HG03378 (cell line): ENCODE results near the gene PLEKHF1.
"Not testable (repeated sequence)": the region's sequence is repeated elsewhere in the genome, so short reads cannot be mapped to it uniquely, and the experiment has no call there.

ENCODE experiments used
- ATAC-seq: cut with Tn5 transposase; IDR thresholded peaks from one replicate; pipeline ENCODE4 v1.9.1; 2021; ENCODE audit warnings: mild to moderate bottlenecking, moderate library complexity; ENCODE audit not compliant: unreplicated experiment

Gene PLEKHF1

GRCh38 chr19:29665215-29665825 lies at the start of gene PLEKHF1:
TSS of gene PLEKHF1 (plus strand) at chr19:29665461. CDS start at chr19:29673840, 8,379 bp downstream.
- ATAC-seq, result peak; percentile 50

- ATAC-seq, result no peak
These were observed 49.3 kb upstream of the PLEKHF1 start for GRCh38 chr19:29615891-29616425.

- ATAC-seq, result no peak
These were observed 48.7 kb upstream of the PLEKHF1 start for GRCh38 chr19:29616541-29616940.

- ATAC-seq, result no peak
These were observed 47.6 kb upstream of the PLEKHF1 start for GRCh38 chr19:29617366-29618266.

- no peak for ATAC-seq
These were observed 46.8 kb upstream of the PLEKHF1 start for GRCh38 chr19:29618434-29618833.

- no peak for ATAC-seq
These were observed 46.4 kb upstream of the PLEKHF1 start for GRCh38 chr19:29618871-29619270.

- ATAC-seq, result no peak
These were observed 44.3 kb upstream of the PLEKHF1 start for GRCh38 chr19:29620931-29621351.

- ATAC-seq, result no peak
These were observed 42.8 kb upstream of the PLEKHF1 start for GRCh38 chr19:29622166-29623070.

- no peak for ATAC-seq
These were observed 41.4 kb upstream of the PLEKHF1 start for GRCh38 chr19:29623726-29624488.

- no peak for ATAC-seq
These were observed 40.6 kb upstream of the PLEKHF1 start for GRCh38 chr19:29624489-29625185.

- no peak for ATAC-seq
These were observed 40.0 kb upstream of the PLEKHF1 start for GRCh38 chr19:29625186-29625651.

GRCh38 chr19:29626386-29626785 lies 38.9 kb upstream of the PLEKHF1 start:
- no peak for ATAC-seq

GRCh38 chr19:29626832-29627231 lies 38.4 kb upstream of the PLEKHF1 start:
- not testable (repeated sequence) for ATAC-seq

GRCh38 chr19:29628661-29629385 lies 36.4 kb upstream of the PLEKHF1 start:
- ATAC-seq, result no peak

- ATAC-seq, result no peak
These were observed 35.3 kb upstream of the PLEKHF1 start for GRCh38 chr19:29629836-29630534.

GRCh38 chr19:29630655-29631054 lies 34.6 kb upstream of the PLEKHF1 start:
- no peak for ATAC-seq

GRCh38 chr19:29631450-29631849 lies 33.8 kb upstream of the PLEKHF1 start:
- ATAC-seq, result no peak

- no peak for ATAC-seq
These were observed 31.3 kb upstream of the PLEKHF1 start for GRCh38 chr19:29634002-29634401.
